Astrocyte (in vitro differentiated cells and primary cell): ENCODE data around the gene RCAN2. TPM values are rescaled to one million over a fixed set of nuclear protein-coding genes. Genes with fewer than 3 reads are reported as not detected.

Experiments
- DNase-seq: peaks from one replicate; pipeline ENCODE4 v3.0.0-alpha.2; 2010; ENCODE audit warnings: low read depth
- FAIRE-seq: peaks from 2 replicates; lab custom pipeline; 2011; peaks lifted over from hg19 to GRCh38; lab: Jason Lieb, UNC
- H2AFZ ChIP-seq: 2 replicates; pipeline ENCODE4 v1.6.0; 2012; ENCODE audit warnings: low read depth, low read length, inconsistent platforms
- H3K27ac ChIP-seq: 2 replicates; pipeline ENCODE4 v1.5.1; 2011; ENCODE audit warnings: low read depth, low read length, inconsistent platforms
- H3K27me3 ChIP-seq: 2 replicates; pipeline ENCODE4 v1.6.0; 2011; ENCODE audit warnings: low read length, inconsistent platforms; ENCODE audit not compliant: insufficient read depth
- H3K36me3 ChIP-seq: 2 replicates; pipeline ENCODE4 v1.5.1; 2011; ENCODE audit warnings: low read length, inconsistent platforms; ENCODE audit not compliant: insufficient read depth
- H3K4me1 ChIP-seq: 2 replicates; pipeline ENCODE4 v1.5.1; 2011; ENCODE audit warnings: low read length, inconsistent platforms; ENCODE audit not compliant: insufficient read depth
- H3K4me2 ChIP-seq: 2 replicates; pipeline ENCODE4 v1.6.0; 2012; ENCODE audit warnings: low read length, inconsistent platforms
- H3K4me3 ChIP-seq: 2 replicates; pipeline ENCODE4 v1.5.1; 2011; ENCODE audit warnings: low read depth, mild to moderate bottlenecking, low read length, inconsistent platforms; ENCODE audit not compliant: insufficient read depth
- H3K79me2 ChIP-seq: 2 replicates; pipeline ENCODE4 v1.6.0; 2012; ENCODE audit warnings: mild to moderate bottlenecking, low read length, inconsistent platforms; ENCODE audit not compliant: insufficient read depth
- H3K9ac ChIP-seq: 2 replicates; pipeline ENCODE4 v1.6.0; 2012; ENCODE audit warnings: mild to moderate bottlenecking, low read length, inconsistent platforms
- H3K9me3 ChIP-seq: 2 replicates; pipeline ENCODE4 v1.5.1; 2012; ENCODE audit warnings: low read depth, mild to moderate bottlenecking, low read length, inconsistent platforms; ENCODE audit not compliant: insufficient read depth
- H4K20me1 ChIP-seq: 2 replicates; pipeline ENCODE4 v1.6.0; 2012; ENCODE audit warnings: low read length, inconsistent platforms; ENCODE audit not compliant: insufficient read depth
- H3K27ac Mint-ChIP-seq: one replicate; pipeline ENCODE4 v1.8.0; 2021; ENCODE audit warnings: mild to moderate bottlenecking, mixed read lengths; ENCODE audit not compliant: unreplicated experiment
- H3K27me3 Mint-ChIP-seq: one replicate; pipeline ENCODE4 v1.8.0; 2021; ENCODE audit warnings: low read depth, mixed read lengths; ENCODE audit not compliant: unreplicated experiment
- H3K36me3 Mint-ChIP-seq: one replicate; pipeline ENCODE4 v1.8.0; 2021; ENCODE audit warnings: low read depth, mixed read lengths; ENCODE audit not compliant: unreplicated experiment
- H3K4me1 Mint-ChIP-seq: one replicate; pipeline ENCODE4 v1.8.0; 2021; ENCODE audit warnings: low read depth, mixed read lengths; ENCODE audit not compliant: unreplicated experiment
- H3K4me3 Mint-ChIP-seq: one replicate; pipeline ENCODE4 v1.8.0; 2021; ENCODE audit warnings: mild to moderate bottlenecking, moderate library complexity, mixed read lengths; ENCODE audit not compliant: unreplicated experiment
- H3K9me3 Mint-ChIP-seq: one replicate; pipeline ENCODE4 v1.8.0; 2021; ENCODE audit warnings: mild to moderate bottlenecking, mixed read lengths; ENCODE audit not compliant: unreplicated experiment
- EZH2 ChIP-seq: IDR thresholded peaks from 2 replicates; pipeline ENCODE4 v1.6.1; 2012; ENCODE audit warnings: mild to moderate bottlenecking, low read length, inconsistent platforms; ENCODE audit not compliant: insufficient read depth
- total RNA-seq: library from RNA; stranded (reverse); gene quantifications from 2 replicates; pipeline ENCODE4 v1.2.1, GENCODE V29; 2021
- TF ChIP-seq, protein P1 (sequence below): IDR thresholded peaks from 2 replicates; pipeline ENCODE4 v1.5.1; 2011; ENCODE audit warnings: low read depth, mild to moderate bottlenecking, inconsistent platforms, low read length, moderate library complexity; ENCODE audit not compliant: insufficient read depth

The RCAN2 gene
- total RNA-seq, 1 donor from 2014 or later = 10.6 TPM

DNA sequence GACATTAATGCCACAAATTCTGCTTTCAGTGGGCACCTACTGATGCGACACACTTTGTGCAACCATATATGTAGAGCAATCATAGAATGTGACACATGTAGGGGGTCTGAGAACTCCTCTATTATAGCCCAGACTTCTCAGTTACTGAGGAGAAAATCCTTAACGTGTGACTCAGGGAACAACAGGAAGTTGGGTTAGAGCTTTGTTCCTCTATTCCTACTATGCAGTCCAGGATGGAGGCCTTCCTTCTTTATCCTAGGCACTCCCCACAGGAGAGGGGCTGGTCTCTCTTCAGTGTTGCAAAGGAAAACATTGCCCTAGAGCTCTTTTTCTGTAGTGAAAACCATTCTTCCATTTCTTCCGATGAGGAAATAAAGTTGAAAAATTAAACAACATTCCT lies 39.6 kb upstream of the RCAN2 start:
- Mint-ChIP-seq H3K4me3 (no peak overlapping the region), H3K9me3 (no peaks in the 10 kb centered on the region), H3K27me3 (no peaks in the 10 kb centered on the region), H3K36me3 (no peaks in the 10 kb centered on the region), H3K4me1 (peaks cover 32% of the 10 kb centered on the region), H3K27ac (peak overlapping the region; percentile 35)
- H3K27me3 ChIP-seq = no peaks in the 10 kb centered on the region
- H2AFZ ChIP-seq = no peak overlapping the region
- no peaks in the 10 kb centered on the region for H3K9me3 ChIP-seq
- peak overlapping the region; percentile 13 for H3K4me2 ChIP-seq
- TF ChIP-seq EZH2 = no peak
- TF ChIP-seq, protein P1, sequence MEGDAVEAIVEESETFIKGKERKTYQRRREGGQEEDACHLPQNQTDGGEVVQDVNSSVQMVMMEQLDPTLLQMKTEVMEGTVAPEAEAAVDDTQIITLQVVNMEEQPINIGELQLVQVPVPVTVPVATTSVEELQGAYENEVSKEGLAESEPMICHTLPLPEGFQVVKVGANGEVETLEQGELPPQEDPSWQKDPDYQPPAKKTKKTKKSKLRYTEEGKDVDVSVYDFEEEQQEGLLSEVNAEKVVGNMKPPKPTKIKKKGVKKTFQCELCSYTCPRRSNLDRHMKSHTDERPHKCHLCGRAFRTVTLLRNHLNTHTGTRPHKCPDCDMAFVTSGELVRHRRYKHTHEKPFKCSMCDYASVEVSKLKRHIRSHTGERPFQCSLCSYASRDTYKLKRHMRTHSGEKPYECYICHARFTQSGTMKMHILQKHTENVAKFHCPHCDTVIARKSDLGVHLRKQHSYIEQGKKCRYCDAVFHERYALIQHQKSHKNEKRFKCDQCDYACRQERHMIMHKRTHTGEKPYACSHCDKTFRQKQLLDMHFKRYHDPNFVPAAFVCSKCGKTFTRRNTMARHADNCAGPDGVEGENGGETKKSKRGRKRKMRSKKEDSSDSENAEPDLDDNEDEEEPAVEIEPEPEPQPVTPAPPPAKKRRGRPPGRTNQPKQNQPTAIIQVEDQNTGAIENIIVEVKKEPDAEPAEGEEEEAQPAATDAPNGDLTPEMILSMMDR = no peak
- no peaks in the 10 kb centered on the region for H3K36me3 ChIP-seq
- DNase-seq (no peak), FAIRE-seq (peak; percentile 50)
- no peak overlapping the region for H3K27ac ChIP-seq
- H4K20me1 ChIP-seq = no peaks in the 10 kb centered on the region
- H3K9ac ChIP-seq = no peak overlapping the region
- H3K79me2 ChIP-seq = no peaks in the 10 kb centered on the region
- peaks cover 16% of the 10 kb centered on the region for H3K4me1 ChIP-seq
- no peak overlapping the region for H3K4me3 ChIP-seq

DNA sequence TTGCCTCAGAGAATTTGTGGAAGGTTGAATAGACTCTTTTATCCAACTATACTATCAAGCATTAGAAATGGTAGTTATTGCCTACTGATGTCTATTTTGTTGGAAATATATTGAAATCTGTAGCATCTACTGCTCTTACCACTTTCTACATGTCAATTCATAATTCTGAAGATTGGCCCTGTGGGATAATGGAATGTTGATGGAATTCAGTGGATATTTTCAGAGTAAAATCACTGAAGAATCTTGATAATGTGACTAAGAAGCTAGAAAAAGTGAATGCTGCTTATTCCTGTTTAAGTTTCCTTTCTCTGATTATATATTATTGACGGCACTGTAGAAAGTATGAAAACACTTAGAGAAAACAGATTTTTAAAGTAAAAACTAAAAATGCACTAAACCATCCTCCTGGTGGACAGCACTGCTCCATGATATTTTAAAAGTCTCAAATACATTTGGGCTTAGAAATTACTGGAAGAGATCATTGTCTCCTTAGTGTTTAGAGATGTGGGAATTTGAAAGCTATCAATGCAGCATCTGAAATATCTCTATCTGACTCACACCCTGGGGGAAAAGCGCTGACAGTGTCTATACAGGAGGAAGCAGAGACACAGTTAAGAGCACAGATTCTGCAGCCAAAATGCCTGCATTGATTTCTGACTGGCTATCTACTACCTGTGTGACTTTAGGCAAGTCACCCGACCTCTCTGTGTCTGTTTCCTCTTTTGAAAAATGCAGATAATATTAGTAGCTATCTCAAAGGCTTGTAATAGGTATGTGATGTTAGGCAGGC lies 37.9 kb upstream of the RCAN2 start:
- Mint-ChIP-seq H3K9me3 (no peaks in the 10 kb centered on the region), H3K4me1 (peaks cover 32% of the 10 kb centered on the region), H3K4me3 (no peak overlapping the region), H3K27ac (peak overlapping the region; percentile 35), H3K27me3 (no peaks in the 10 kb centered on the region), H3K36me3 (no peaks in the 10 kb centered on the region)
- DNase-seq (no peak), FAIRE-seq (no peak)
- Histone ChIP-seq H3K4me2 (peak overlapping the region; percentile 41), H3K36me3 (no peaks in the 10 kb centered on the region), H3K27ac (peak overlapping the region; percentile 8), H3K79me2 (no peaks in the 10 kb centered on the region), H3K9me3 (no peaks in the 10 kb centered on the region), H3K9ac (no peak overlapping the region), H4K20me1 (no peaks in the 10 kb centered on the region), H2AFZ (no peak overlapping the region), H3K27me3 (no peaks in the 10 kb centered on the region), H3K4me3 (no peak overlapping the region), H3K4me1 (peaks cover 16% of the 10 kb centered on the region)
- no peak for TF ChIP-seq EZH2
- TF ChIP-seq, protein P1 = no peak

DNA sequence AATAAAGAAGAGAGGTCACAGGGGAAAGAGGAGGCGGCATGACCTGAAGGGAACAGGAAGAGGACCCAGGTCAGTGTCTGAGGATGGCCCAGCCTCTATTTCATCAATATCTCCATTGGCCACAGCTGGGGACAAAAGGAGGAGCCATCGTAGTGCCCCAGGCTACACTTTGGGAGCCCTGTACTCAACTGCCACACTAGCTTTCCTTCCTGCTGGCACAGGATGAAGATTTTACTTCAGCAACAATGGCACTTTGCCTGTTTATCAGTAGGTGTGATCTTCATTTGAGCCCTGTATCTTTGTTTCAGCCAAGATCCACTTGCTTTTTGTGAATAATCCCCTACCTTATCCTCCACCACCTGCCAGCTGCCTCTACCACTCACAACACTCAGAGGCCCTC lies 35.4 kb upstream of the RCAN2 start:
- Histone ChIP-seq H3K27me3 (no peaks in the 10 kb centered on the region), H3K4me1 (peaks cover 16% of the 10 kb centered on the region), H3K79me2 (no peaks in the 10 kb centered on the region), H3K27ac (no peak overlapping the region), H3K9ac (no peak overlapping the region), H4K20me1 (no peaks in the 10 kb centered on the region), H3K36me3 (no peaks in the 10 kb centered on the region), H3K4me3 (no peak overlapping the region), H3K9me3 (no peaks in the 10 kb centered on the region), H3K4me2 (no peak overlapping the region), H2AFZ (no peak overlapping the region)
- Mint-ChIP-seq H3K36me3 (no peaks in the 10 kb centered on the region), H3K27ac (no peak overlapping the region), H3K4me1 (peaks cover 32% of the 10 kb centered on the region), H3K27me3 (no peaks in the 10 kb centered on the region), H3K9me3 (peaks cover 2% of the 10 kb centered on the region), H3K4me3 (no peak overlapping the region)
- no peak for TF ChIP-seq EZH2
- TF ChIP-seq, protein P1 = no peak
- FAIRE-seq (no peak), DNase-seq (no peak)
